Thyroid gland (tissue), 4 donors: ENCODE results near the gene MTG1.

Source experiments
- CTCF ChIP-seq, 6 experiments: fragments of 200-600 bp in 3 of 6; fragments of 450-650 bp in 3 of 6; sonication (generic) in 3 of 6; IDR thresholded peaks; one replicate each; pipeline ENCODE4 v1.5.1; 2016 to 2019; ENCODE audit warnings: antibody characterized with exemption in 6 of 6, mild to moderate bottlenecking in 2 of 6, inconsistent platforms in 1 of 6, moderate library complexity in 1 of 6
- POLR2A ChIP-seq, 2 donors: fragments of 450-650 bp; IDR thresholded peaks; one replicate each; pipeline ENCODE4 v1.6.1; 2017; ENCODE audit warnings: antibody characterized with exemption in 2 of 2, mild to moderate bottlenecking in 2 of 2, moderate library complexity in 1 of 2

- TF ChIP-seq CTCF (IDR thresholded peaks at IDR 0.05) (no peak), POLR2A (IDR thresholded peaks at IDR 0.05) (no peak)
Measured at GRCh38 chr10:133364645-133365431, 29.1 kb upstream of the MTG1 start.
